Measurements from ENCODE around the gene B4GALT5. TPM values are rescaled to one million over a fixed set of nuclear protein-coding genes. Genes with fewer than 3 reads are reported as not detected.
A peak's percentile ranks its signal among the peaks of the same experiment; 100 is the strongest.

Gene B4GALT5
- polyA plus RNA-seq, 2 of the 4 experiments (the other 2 are of a cell fraction) = 84.0 to 88.7 TPM

GRCh38 chr20:49584418-49585382 lies 129.0 kb downstream of the B4GALT5 start:
- Histone ChIP-seq H3K4me2 (peak overlapping the region; percentile 64), H3K9me3 (peaks cover 11% of the 10 kb centered on the region), H3K4me1 (peaks cover 52% of the 10 kb centered on the region), H3K27ac (peak overlapping the region; percentile 84 to 88), H3K4me3 (no peak overlapping the region)
- FAIRE-seq (no peak), DNase-seq (ENCODE audit: low read depth in 1 of 2, low spot score in 1 of 2) (peak in 1 of 2 experiments; percentile 40), ATAC-seq (peak in 1 of 2 experiments; percentile 3; a peak in 3 of 6 replicates)
- peak; percentile 81 to 90 for TF ChIP-seq CEBPB (IDR thresholded peaks at IDR 0.05)
- no peak for TF ChIP-seq KDM5A (IDR thresholded peaks at IDR 0.05)
- no peak for TF ChIP-seq POLR2A (IDR thresholded peaks at IDR 0.05; ENCODE audit: low read length)
- TF ChIP-seq HOXB13 (CRISPR knock-in tag; IDR thresholded peaks at IDR 0.05; ENCODE audit: low read depth) = no peak
- ChIA-PET POLR2A (interaction anchor here (0.5 to 0.7 kb wide), 2 partner anchors 12 to 289 kb away, joined by 3 read pairs; no protein-coding TSS in a partner anchor), CTCF (interaction anchor here (0.7 to 10.2 kb wide), 12 partner anchors 9 to 302 kb away, joined by 3 to 115 read pairs (median 6); no protein-coding TSS in a partner anchor)
- WGBS (ENCODE audit: missing lambda C conversion rate) = 59% methylated on average over 14 of the region's 14 CpGs

- CTCF ChIA-PET = interaction anchor here (0.6 to 10.2 kb wide), 13 partner anchors 9 to 303 kb away, joined by 3 to 115 read pairs (median 4); no protein-coding TSS in a partner anchor
- H3K27ac ChIP-seq = peak overlapping the region; percentile 84 to 88
- TF ChIP-seq JUN (IDR thresholded peaks at IDR 0.05) (peak; percentile 74 to 90; a peak in 4 of 5 replicates), PBX3 (IDR thresholded peaks at IDR 0.05) (peak; percentile 74; the same call in 1 of the 2 replicates), GATA3 (IDR thresholded peaks at IDR 0.05; ENCODE audit: borderline replicate concordance) (peak; percentile 97), HDAC2 (IDR thresholded peaks at IDR 0.05) (no peak; the same call in 1 of the 2 replicates), EP300 (IDR thresholded peaks at IDR 0.05) (peak; percentile 86 to 87; a peak in 4 of 5 replicates), JUNB (IDR thresholded peaks at IDR 0.05) (peak; percentile 87), USF2 (IDR thresholded peaks at IDR 0.05) (peak; percentile 70), BCL3 (IDR thresholded peaks at IDR 0.05) (peak; percentile 74; the same call in 1 of the 3 replicates), MAFK (IDR thresholded peaks at IDR 0.05; ENCODE audit: partially characterized antibody) (peak; percentile 77), HOXA7 (CRISPR knock-in tag; IDR thresholded peaks at IDR 0.05) (no peak), SREBF2 (IDR thresholded peaks at IDR 0.05) (no peak), CHD4 (IDR thresholded peaks at IDR 0.05; ENCODE audit: borderline replicate concordance) (no peak), MAX (IDR thresholded peaks at IDR 0.05) (peak; percentile 86), REST (IDR thresholded peaks at IDR 0.05) (no peak), RARB (CRISPR knock-in tag; IDR thresholded peaks at IDR 0.05) (peak; percentile 98), CEBPB (IDR thresholded peaks at IDR 0.05) (peak; percentile 75 to 94), ATOH8 (CRISPR knock-in tag; IDR thresholded peaks at IDR 0.05; ENCODE audit: low read depth) (peak; percentile 82; the same call in 1 of the 2 replicates), RAD21 (conservative IDR thresholded peaks at IDR 0.05 in 1 of 2, IDR thresholded peaks at IDR 0.05 in 1 of 2) (peak in 1 of 2 experiments; percentile 22; a peak in 2 of 5 replicates), HOXB5 (CRISPR knock-in tag; IDR thresholded peaks at IDR 0.05) (peak; percentile 36; the same call in 1 of the 2 replicates), SMC3 (IDR thresholded peaks at IDR 0.05) (peak; percentile 30; the same call in 2 of the 3 replicates), ZC3H11A (IDR thresholded peaks at IDR 0.05) (no peak), NFE2L2 (conservative IDR thresholded peaks at IDR 0.05; ENCODE audit: low read length) (0 out of 2 replicates have a peak, but pooled peaks have one; percentile 1), FOSL2 (IDR thresholded peaks at IDR 0.05) (peak; percentile 76), FOSL2 (CRISPR knock-in tag; IDR thresholded peaks at IDR 0.05) (peak; percentile 92)
Observed at GRCh38 chr20:49583669-49584417, 129.8 kb downstream of the B4GALT5 start.

More at GRCh38 chr20:49583669-49584417, 129.8 kb downstream of the B4GALT5 start:
- WGBS (ENCODE audit: missing lambda C conversion rate) = 21% methylated on average over 12 of the region's 12 CpGs
- POLR2A ChIA-PET = interaction anchor here (0.6 to 0.7 kb wide), 2 partner anchors 13 to 92 kb away, joined by 3 to 6 read pairs; no protein-coding TSS in a partner anchor
- FAIRE-seq (no peak), ATAC-seq (peak; percentile 87 to 92), DNase-seq (ENCODE audit: low read depth in 1 of 2, low spot score in 1 of 2) (peak; percentile 82 to 95)
- Histone ChIP-seq H3K4me3 (no peak overlapping the region), H3K4me2 (peak overlapping the region; percentile 64), H3K9me3 (peaks cover 11% of the 10 kb centered on the region), H3K4me1 (peaks cover 52% of the 10 kb centered on the region)

Data from A549 (cell line).